Naive thymus-derived CD8-positive, alpha-beta T cell (primary cell): ENCODE data around the gene GABRR2. TPM values are rescaled to one million over a fixed set of nuclear protein-coding genes. Genes with fewer than 3 reads are reported as not detected.

ENCODE experiments used
- ATAC-seq, 2 donors: fragments of 150-1000 bp; cut with Tn5 transposase in 1 of 2; sonication (Bioruptor Pico), chemical (Tn5 transposase) in 1 of 2; 1 replicate in 1 of 2; 2 replicates in 1 of 2; pipeline ENCODE4 v1.10.0; 2021; ENCODE audit warnings: mild to moderate bottlenecking in 2 of 2, moderate library complexity in 2 of 2
- POLR2A ChIA-PET: fragments of 350-600 bp; sonication (Branson Sonifier 250); formaldehyde crosslinking; loops from one replicate; lab custom pipeline; 2021; ENCODE audit warnings: antibody characterized with exemption; lab: Charles Lee
- DNase-seq, 10 donors: peaks; one replicate each; pipeline versions ENCODE4 v3.0.0 to v3.0.0-alpha.2; 2020 to 2022
- H3K27ac Mint-ChIP-seq, 10 donors: one replicate each; pipeline ENCODE4 v1.8.0; 2020 to 2022; ENCODE audit warnings: mild to moderate bottlenecking in 10 of 10, mixed read lengths in 10 of 10, moderate library complexity in 4 of 10, inconsistent platforms in 1 of 10
- H3K27me3 Mint-ChIP-seq, 5 donors: one replicate each; pipeline ENCODE4 v1.8.0; 2021 to 2022; ENCODE audit warnings: mixed read lengths in 5 of 5
- H3K36me3 Mint-ChIP-seq, 3 donors: one replicate each; pipeline ENCODE4 v1.8.0; 2020 to 2022; ENCODE audit warnings: mixed read lengths in 3 of 3, mild to moderate bottlenecking in 2 of 3, inconsistent platforms in 1 of 3
- H3K4me1 Mint-ChIP-seq, 4 donors: one replicate each; pipeline ENCODE4 v1.8.0; 2021 to 2022; ENCODE audit warnings: mixed read lengths in 4 of 4
- H3K4me3 Mint-ChIP-seq, 10 donors: one replicate each; pipeline ENCODE4 v1.8.0; 2020 to 2022; ENCODE audit warnings: mild to moderate bottlenecking in 10 of 10, mixed read lengths in 10 of 10, moderate library complexity in 6 of 10, inconsistent platforms in 1 of 10
- H3K9me3 Mint-ChIP-seq, 9 donors: one replicate each; pipeline ENCODE4 v1.8.0; 2020 to 2022; ENCODE audit warnings: mixed read lengths in 9 of 9, mild to moderate bottlenecking in 3 of 9, inconsistent platforms in 1 of 9, moderate library complexity in 1 of 9
- polyA plus RNA-seq, 3 donors: library from polyadenylated mRNA; unstranded; fragments of 300-500 nt; fragmentation: Illumina TruSeq; gene quantifications; one replicate each; pipeline ENCODE4 v1.2.3, GENCODE V29; 2021
- total RNA-seq, 8 experiments: library from RNA in 2 of 8; stranded (reverse) in 2 of 8; gene quantifications; one replicate each; pipeline ENCODE4 v1.2.3 and lab custom pipeline; 2021 to 2026

Gene GABRR2
- total and polyA plus RNA-seq, 5 experiments from 2014 or later = 1.2 to 2.9 TPM; not detected in 3

GRCh38 chr6:89215391-89215790 lies 99.7 kb downstream of the GABRR2 start:
- ATAC-seq = no peak
- no peak overlapping the region for H3K27ac Mint-ChIP-seq
- peaks cover 0 to 2% (median 0%) of the 10 kb centered on the region in 4 donors for H3K4me1 Mint-ChIP-seq
- peaks cover 0 to 20% (median 8%) of the 10 kb centered on the region in 5 donors for H3K27me3 Mint-ChIP-seq
- H3K36me3 Mint-ChIP-seq = no peaks in the 10 kb centered on the region
- DNase-seq = no peak
- H3K4me3 Mint-ChIP-seq = no peak overlapping the region
- H3K9me3 Mint-ChIP-seq = no peaks in the 10 kb centered on the region
- POLR2A ChIA-PET = no interaction called here

- POLR2A ChIA-PET = no interaction called here
- Mint-ChIP-seq H3K27me3 (peaks cover 0 to 20% (median 8%) of the 10 kb centered on the region in 5 donors), H3K4me3 (no peak overlapping the region), H3K27ac (no peak overlapping the region), H3K9me3 (no peaks in the 10 kb centered on the region), H3K36me3 (no peaks in the 10 kb centered on the region), H3K4me1 (peaks cover 0 to 2% (median 0%) of the 10 kb centered on the region in 4 donors)
- DNase-seq (no peak), ATAC-seq (no peak)
These were observed 100.9 kb downstream of the GABRR2 start for GRCh38 chr6:89214197-89214596.

- Mint-ChIP-seq H3K4me1 (no peaks in the 10 kb centered on the region), H3K27me3 (peaks cover 0 to 17% (median 8%) of the 10 kb centered on the region in 5 donors), H3K27ac (no peak overlapping the region), H3K4me3 (no peak overlapping the region), H3K9me3 (no peaks in the 10 kb centered on the region), H3K36me3 (no peaks in the 10 kb centered on the region)
- ATAC-seq (no peak), DNase-seq (no peak)
- POLR2A ChIA-PET = no interaction called here
These were observed 102.6 kb downstream of the GABRR2 start for GRCh38 chr6:89212472-89212871.

- no peak for ATAC-seq
- peaks cover 0 to 22% (median 5%) of the 10 kb centered on the region in 5 donors for H3K27me3 Mint-ChIP-seq
- no peaks in the 10 kb centered on the region for H3K4me1 Mint-ChIP-seq
- H3K4me3 Mint-ChIP-seq = no peak overlapping the region
- no peaks in the 10 kb centered on the region for H3K36me3 Mint-ChIP-seq
- POLR2A ChIA-PET = no interaction called here
- H3K27ac Mint-ChIP-seq = no peak overlapping the region
- DNase-seq = no peak
- H3K9me3 Mint-ChIP-seq = no peaks in the 10 kb centered on the region
These were observed 105.6 kb downstream of the GABRR2 start for GRCh38 chr6:89209457-89209856.

GRCh38 chr6:89208551-89208950 lies 106.5 kb downstream of the GABRR2 start:
- peaks cover 0 to 22% (median 5%) of the 10 kb centered on the region in 5 donors for H3K27me3 Mint-ChIP-seq
- DNase-seq = no peak
- no peak overlapping the region for H3K4me3 Mint-ChIP-seq
- no peak for ATAC-seq
- H3K9me3 Mint-ChIP-seq = no peaks in the 10 kb centered on the region
- H3K36me3 Mint-ChIP-seq = no peaks in the 10 kb centered on the region
- no peak overlapping the region for H3K27ac Mint-ChIP-seq
- H3K4me1 Mint-ChIP-seq = no peaks in the 10 kb centered on the region
- POLR2A ChIA-PET = no interaction called here

Other genes with a start within 250 kb of the GABRR2 start
- gene PNRC1, start 234.5 kb downstream of the GABRR2 start, total RNA-seq = 100 to 1,000 TPM; 645 to 699 TPM
- 100 to 1,000 TPM; 561 to 737 (median 604) TPM for gene PNRC1, start 234.5 kb downstream of the GABRR2 start, polyA plus RNA-seq
- gene SRSF12, start 197.2 kb downstream of the GABRR2 start, total RNA-seq = not detected
- under 1 TPM in 2 of 3 donors, not detected in 1; 0.05 to 0.20 TPM for gene SRSF12, start 197.2 kb downstream of the GABRR2 start, polyA plus RNA-seq
- gene PM20D2, start 169.2 kb downstream of the GABRR2 start, total RNA-seq = 10 to 100 TPM; 12.7 to 13.3 TPM
- 10 to 100 TPM in 1 of 3 donors, 1 to 10 TPM in 2; 8.9 to 11.9 (median 9.9) TPM for gene PM20D2, start 169.2 kb downstream of the GABRR2 start, polyA plus RNA-seq
- not detected for gene GABRR1, start 97.9 kb downstream of the GABRR2 start, total RNA-seq
- not detected for gene GABRR1, start 97.9 kb downstream of the GABRR2 start, polyA plus RNA-seq
- 10 to 100 TPM; 18.8 to 19.7 TPM for gene UBE2J1, start 37.4 kb upstream of the GABRR2 start, total RNA-seq
- 10 to 100 TPM; 24.8 to 30.8 (median 27.5) TPM for gene UBE2J1, start 37.4 kb upstream of the GABRR2 start, polyA plus RNA-seq
- 1 to 10 TPM; 3.5 to 3.9 TPM for gene RRAGD, start 97.0 kb upstream of the GABRR2 start, total RNA-seq
- 1 to 10 TPM; 1.1 to 2.8 (median 1.6) TPM for gene RRAGD, start 97.0 kb upstream of the GABRR2 start, polyA plus RNA-seq
- gene ANKRD6, start 117.9 kb upstream of the GABRR2 start, total RNA-seq = 1 to 10 TPM; 4.6 to 5.8 TPM
- 1 to 10 TPM; 2.1 to 3.1 (median 3.0) TPM for gene ANKRD6, start 117.9 kb upstream of the GABRR2 start, polyA plus RNA-seq